HepG2 (cell line): ENCODE data around the gene TOMM40L. TPM values are rescaled to one million over a fixed set of nuclear protein-coding genes. Genes with fewer than 3 reads are reported as not detected.

Experiments used
- CHD2 ChIP-seq: IDR thresholded peaks from 2 replicates; pipeline ENCODE4 v1.6.1; 2011; ENCODE audit warnings: low read depth, low read length, improper control_type of control experiment
- EP300 ChIP-seq, 3 experiments: sonication (generic) in 1 of 3; formaldehyde crosslinking in 1 of 3; IDR thresholded peaks; 2 replicates each; pipeline versions ENCODE4 v1.5.1 to v1.6.1; 2011 to 2020; ENCODE audit warnings: low read depth in 2 of 3, low read length in 2 of 3, borderline replicate concordance in 1 of 3, improper control_type of control experiment in 1 of 3, mild to moderate bottlenecking in 1 of 3, missing genetic modification reagents in 1 of 3, moderate library complexity in 1 of 3
- MED8 ChIP-seq: sonication (generic); formaldehyde crosslinking; IDR thresholded peaks from 2 replicates; pipeline ENCODE4 v1.8.1; 2023; ENCODE audit warnings: mild to moderate bottlenecking, missing genetic modification reagents; ENCODE audit not compliant: insufficient replicate concordance
- MIER2 ChIP-seq: IDR thresholded peaks from 2 replicates; pipeline ENCODE4 v1.6.1; 2016; ENCODE audit warnings: missing biosample characterization, missing genetic modification reagents
- NR2F6 ChIP-seq, 2 experiments: IDR thresholded peaks; 2 replicates each; pipeline ENCODE4 v1.6.1; 2016; ENCODE audit warnings: antibody characterized with exemption in 1 of 2, mild to moderate bottlenecking in 1 of 2
- RARA ChIP-seq: IDR thresholded peaks from 2 replicates; pipeline ENCODE4 v1.6.1; 2016; ENCODE audit warnings: missing genetic modification reagents, missing compliant biosample characterization
- RBM22 ChIP-seq: fragments of 200-400 bp; formaldehyde crosslinking; optimal IDR thresholded peaks from 2 replicates; pipeline ENCODE3; 2017; ENCODE audit warnings: mild to moderate bottlenecking, low read length, moderate library complexity
- RFXAP ChIP-seq: sonication (generic); formaldehyde crosslinking; IDR thresholded peaks from 2 replicates; pipeline ENCODE4 v1.4.0; 2020; ENCODE audit warnings: missing genetic modification reagents, borderline replicate concordance
- SMC3 ChIP-seq: IDR thresholded peaks from 2 replicates; pipeline ENCODE4 v1.6.1; 2011; ENCODE audit warnings: low read length, improper control_type of control experiment
- STAG1 ChIP-seq: sonication (generic); formaldehyde crosslinking; IDR thresholded peaks from 2 replicates; pipeline ENCODE4 v1.4.0; 2020; ENCODE audit warnings: missing genetic modification reagents
- YY1 ChIP-seq: IDR thresholded peaks from 2 replicates; pipeline ENCODE4 v1.6.1; 2011; ENCODE audit warnings: low read length, low read depth, moderate library complexity, mild to moderate bottlenecking; ENCODE audit not compliant: insufficient read depth, insufficient replicate concordance
- ZBTB7A ChIP-seq: sonication (generic); formaldehyde crosslinking; IDR thresholded peaks from 2 replicates; pipeline ENCODE4 v1.8.0; 2022; ENCODE audit warnings: mild to moderate bottlenecking, missing genetic modification reagents
- ZNF296 ChIP-seq: sonication (generic); formaldehyde crosslinking; conservative IDR thresholded peaks from 2 replicates; pipeline ENCODE4 v1.5.0; 2020; ENCODE audit warnings: mild to moderate bottlenecking, missing genetic modification reagents
- ZNF766 ChIP-seq: sonication (generic); formaldehyde crosslinking; IDR thresholded peaks from 2 replicates; pipeline ENCODE4 v1.5.0; 2020; ENCODE audit warnings: missing genetic modification reagents, borderline replicate concordance
- polyA plus RNA-seq, 8 experiments: library from polyadenylated mRNA; depleted of rRNA in 3 of 8; stranded (reverse) in 7 of 8; unstranded in 1 of 8; fragments of >200 nt; fragmentation: Illumina TruSeq in 4 of 8; extraction: Trizol in 4 of 8; gene quantifications; 2 replicates each; pipeline versions ENCODE4 v1.2.1 to v1.2.3, GENCODE V29; 2011 to 2016; ENCODE audit warnings: low read depth in 4 of 8, missing spikeins in 1 of 8, mixed read lengths in 1 of 8; ENCODE audit not compliant: insufficient read depth in 1 of 8
- total RNA-seq, 5 experiments: library from RNA; depleted of rRNA; stranded (reverse); fragments of >200 nt; fragmentation: Illumina TruSeq; extraction: Trizol; gene quantifications; 2 replicates each; pipeline ENCODE4 v1.2.3, GENCODE V29; 2016; ENCODE audit warnings: low read depth in 1 of 5
- TF ChIP-seq, protein P1 (sequence below), 2 experiments: IDR thresholded peaks; 2 replicates each; pipeline ENCODE4 v1.6.1; 2011 to 2012; ENCODE audit warnings: low read length in 2 of 2, borderline replicate concordance in 1 of 2, low read depth in 1 of 2, mild to moderate bottlenecking in 1 of 2, moderate library complexity in 1 of 2
- TF ChIP-seq, protein P2 (sequence below): sonication (generic); formaldehyde crosslinking; conservative IDR thresholded peaks from 2 replicates; pipeline ENCODE4 v1.8.0; 2022; ENCODE audit warnings: mild to moderate bottlenecking, moderate library complexity, missing genetic modification reagents
- TF ChIP-seq, protein P3 (sequence below): IDR thresholded peaks from 2 replicates; pipeline ENCODE4 v1.6.1; 2016; ENCODE audit warnings: mild to moderate bottlenecking
- TF ChIP-seq, protein P4 (sequence below): fragments of 450-650 bp; IDR thresholded peaks from 2 replicates; pipeline ENCODE4 v1.6.1; 2017; ENCODE audit warnings: mild to moderate bottlenecking

The TOMM40L gene
- total and polyA plus RNA-seq, 2 of the 13 experiments (the other 11 are each of a cell fraction or from before 2014, with no cell fraction given): 14.1 to 26.2 TPM

DNA sequence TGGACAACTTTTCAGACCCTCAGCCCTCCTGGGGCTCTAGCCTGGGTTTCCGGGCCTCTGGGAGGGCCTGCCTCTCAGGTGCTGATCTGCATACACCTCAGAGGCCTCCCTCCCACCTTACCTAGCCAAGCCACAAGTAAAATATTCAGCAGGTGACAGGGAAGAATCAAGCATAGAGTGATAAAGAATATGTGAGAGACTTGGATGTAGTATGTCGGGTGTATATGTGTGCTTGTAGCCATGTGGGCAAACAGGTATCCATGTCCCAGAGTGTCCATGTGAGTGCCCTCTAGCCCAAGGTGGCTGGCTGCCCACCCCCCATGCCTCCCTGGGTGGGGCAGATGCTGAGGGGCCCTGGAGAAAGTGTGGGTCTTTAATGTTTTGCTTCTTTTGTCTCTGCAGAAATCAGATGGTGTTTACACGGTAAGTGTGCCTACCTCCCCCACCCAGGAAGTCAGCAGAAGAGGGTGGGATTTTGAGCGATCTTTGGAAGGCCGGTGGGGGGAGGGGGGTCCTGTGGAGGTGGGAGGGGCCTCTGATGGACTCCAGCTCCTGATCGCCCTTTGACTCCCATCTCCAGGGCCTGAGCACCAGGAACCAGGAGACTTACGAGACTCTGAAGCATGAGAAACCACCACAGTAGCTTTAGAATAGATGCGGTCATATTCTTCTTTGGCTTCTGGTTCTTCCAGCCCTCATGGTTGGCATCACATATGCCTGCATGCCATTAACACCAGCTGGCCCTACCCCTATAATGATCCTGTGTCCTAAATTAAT lies 7.4 kb upstream of the TOMM40L start (continued):
- TF ChIP-seq RBM22 (peak; percentile 78), ZNF766 (CRISPR knock-in tag) (no peak), ZNF296 (0 out of 2 replicates have a peak, but pooled peaks have one; percentile 31), CHD2 (0 out of 2 replicates have a peak, but pooled peaks have one; percentile 41), RFXAP (CRISPR knock-in tag) (no peak), RARA (CRISPR knock-in tag) (peak; percentile 79), YY1 (no peak), EP300 (IDR thresholded peaks at IDR 0.05; ENCODE audit: low read depth in 2 of 2, low read length in 2 of 2) (peak in 1 of 2 experiments; percentile 94; a peak in 2 of 4 replicates), EP300 (CRISPR knock-in tag; IDR thresholded peaks at IDR 0.05; ENCODE audit: borderline replicate concordance) (peak; percentile 78), STAG1 (CRISPR knock-in tag) (no peak), ZBTB7A (CRISPR knock-in tag) (peak; percentile 90), MED8 (CRISPR knock-in tag) (peak; percentile 85), NR2F6 (IDR thresholded peaks at IDR 0.05) (peak; percentile 65), NR2F6 (CRISPR knock-in tag; IDR thresholded peaks at IDR 0.05) (peak; percentile 71; the same call in 1 of the 2 replicates), MIER2 (CRISPR knock-in tag) (no peak), SMC3 (no peak)
- TF ChIP-seq, protein P1, sequence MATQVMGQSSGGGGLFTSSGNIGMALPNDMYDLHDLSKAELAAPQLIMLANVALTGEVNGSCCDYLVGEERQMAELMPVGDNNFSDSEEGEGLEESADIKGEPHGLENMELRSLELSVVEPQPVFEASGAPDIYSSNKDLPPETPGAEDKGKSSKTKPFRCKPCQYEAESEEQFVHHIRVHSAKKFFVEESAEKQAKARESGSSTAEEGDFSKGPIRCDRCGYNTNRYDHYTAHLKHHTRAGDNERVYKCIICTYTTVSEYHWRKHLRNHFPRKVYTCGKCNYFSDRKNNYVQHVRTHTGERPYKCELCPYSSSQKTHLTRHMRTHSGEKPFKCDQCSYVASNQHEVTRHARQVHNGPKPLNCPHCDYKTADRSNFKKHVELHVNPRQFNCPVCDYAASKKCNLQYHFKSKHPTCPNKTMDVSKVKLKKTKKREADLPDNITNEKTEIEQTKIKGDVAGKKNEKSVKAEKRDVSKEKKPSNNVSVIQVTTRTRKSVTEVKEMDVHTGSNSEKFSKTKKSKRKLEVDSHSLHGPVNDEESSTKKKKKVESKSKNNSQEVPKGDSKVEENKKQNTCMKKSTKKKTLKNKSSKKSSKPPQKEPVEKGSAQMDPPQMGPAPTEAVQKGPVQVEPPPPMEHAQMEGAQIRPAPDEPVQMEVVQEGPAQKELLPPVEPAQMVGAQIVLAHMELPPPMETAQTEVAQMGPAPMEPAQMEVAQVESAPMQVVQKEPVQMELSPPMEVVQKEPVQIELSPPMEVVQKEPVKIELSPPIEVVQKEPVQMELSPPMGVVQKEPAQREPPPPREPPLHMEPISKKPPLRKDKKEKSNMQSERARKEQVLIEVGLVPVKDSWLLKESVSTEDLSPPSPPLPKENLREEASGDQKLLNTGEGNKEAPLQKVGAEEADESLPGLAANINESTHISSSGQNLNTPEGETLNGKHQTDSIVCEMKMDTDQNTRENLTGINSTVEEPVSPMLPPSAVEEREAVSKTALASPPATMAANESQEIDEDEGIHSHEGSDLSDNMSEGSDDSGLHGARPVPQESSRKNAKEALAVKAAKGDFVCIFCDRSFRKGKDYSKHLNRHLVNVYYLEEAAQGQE (IDR thresholded peaks at IDR 0.05; ENCODE audit: borderline replicate concordance in 1 of 2, low read depth in 1 of 2, low read length in 2 of 2): peak in 1 of 2 experiments; percentile 78; a peak in 2 of 4 replicates
- TF ChIP-seq, protein P2, sequence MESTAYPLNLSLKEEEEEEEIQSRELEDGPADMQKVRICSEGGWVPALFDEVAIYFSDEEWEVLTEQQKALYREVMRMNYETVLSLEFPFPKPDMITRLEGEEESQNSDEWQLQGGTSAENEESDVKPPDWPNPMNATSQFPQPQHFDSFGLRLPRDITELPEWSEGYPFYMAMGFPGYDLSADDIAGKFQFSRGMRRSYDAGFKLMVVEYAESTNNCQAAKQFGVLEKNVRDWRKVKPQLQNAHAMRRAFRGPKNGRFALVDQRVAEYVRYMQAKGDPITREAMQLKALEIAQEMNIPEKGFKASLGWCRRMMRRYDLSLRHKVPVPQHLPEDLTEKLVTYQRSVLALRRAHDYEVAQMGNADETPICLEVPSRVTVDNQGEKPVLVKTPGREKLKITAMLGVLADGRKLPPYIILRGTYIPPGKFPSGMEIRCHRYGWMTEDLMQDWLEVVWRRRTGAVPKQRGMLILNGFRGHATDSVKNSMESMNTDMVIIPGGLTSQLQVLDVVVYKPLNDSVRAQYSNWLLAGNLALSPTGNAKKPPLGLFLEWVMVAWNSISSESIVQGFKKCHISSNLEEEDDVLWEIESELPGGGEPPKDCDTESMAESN (CRISPR knock-in tag): peak; percentile 64; the same call in 1 of the 2 replicates
- TF ChIP-seq, protein P3, sequence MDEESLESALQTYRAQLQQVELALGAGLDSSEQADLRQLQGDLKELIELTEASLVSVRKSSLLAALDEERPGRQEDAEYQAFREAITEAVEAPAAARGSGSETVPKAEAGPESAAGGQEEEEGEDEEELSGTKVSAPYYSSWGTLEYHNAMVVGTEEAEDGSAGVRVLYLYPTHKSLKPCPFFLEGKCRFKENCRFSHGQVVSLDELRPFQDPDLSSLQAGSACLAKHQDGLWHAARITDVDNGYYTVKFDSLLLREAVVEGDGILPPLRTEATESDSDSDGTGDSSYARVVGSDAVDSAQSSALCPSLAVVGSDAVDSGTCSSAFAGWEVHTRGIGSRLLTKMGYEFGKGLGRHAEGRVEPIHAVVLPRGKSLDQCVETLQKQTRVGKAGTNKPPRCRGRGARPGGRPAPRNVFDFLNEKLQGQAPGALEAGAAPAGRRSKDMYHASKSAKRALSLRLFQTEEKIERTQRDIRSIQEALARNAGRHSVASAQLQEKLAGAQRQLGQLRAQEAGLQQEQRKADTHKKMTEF: peak; percentile 73
- TF ChIP-seq, protein P4, sequence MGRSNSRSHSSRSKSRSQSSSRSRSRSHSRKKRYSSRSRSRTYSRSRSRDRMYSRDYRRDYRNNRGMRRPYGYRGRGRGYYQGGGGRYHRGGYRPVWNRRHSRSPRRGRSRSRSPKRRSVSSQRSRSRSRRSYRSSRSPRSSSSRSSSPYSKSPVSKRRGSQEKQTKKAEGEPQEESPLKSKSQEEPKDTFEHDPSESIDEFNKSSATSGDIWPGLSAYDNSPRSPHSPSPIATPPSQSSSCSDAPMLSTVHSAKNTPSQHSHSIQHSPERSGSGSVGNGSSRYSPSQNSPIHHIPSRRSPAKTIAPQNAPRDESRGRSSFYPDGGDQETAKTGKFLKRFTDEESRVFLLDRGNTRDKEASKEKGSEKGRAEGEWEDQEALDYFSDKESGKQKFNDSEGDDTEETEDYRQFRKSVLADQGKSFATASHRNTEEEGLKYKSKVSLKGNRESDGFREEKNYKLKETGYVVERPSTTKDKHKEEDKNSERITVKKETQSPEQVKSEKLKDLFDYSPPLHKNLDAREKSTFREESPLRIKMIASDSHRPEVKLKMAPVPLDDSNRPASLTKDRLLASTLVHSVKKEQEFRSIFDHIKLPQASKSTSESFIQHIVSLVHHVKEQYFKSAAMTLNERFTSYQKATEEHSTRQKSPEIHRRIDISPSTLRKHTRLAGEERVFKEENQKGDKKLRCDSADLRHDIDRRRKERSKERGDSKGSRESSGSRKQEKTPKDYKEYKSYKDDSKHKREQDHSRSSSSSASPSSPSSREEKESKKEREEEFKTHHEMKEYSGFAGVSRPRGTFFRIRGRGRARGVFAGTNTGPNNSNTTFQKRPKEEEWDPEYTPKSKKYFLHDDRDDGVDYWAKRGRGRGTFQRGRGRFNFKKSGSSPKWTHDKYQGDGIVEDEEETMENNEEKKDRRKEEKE: no peak
